ENCODE results near the gene SLC25A22. TPM values are rescaled to one million over a fixed set of nuclear protein-coding genes. Genes with fewer than 3 reads are reported as not detected.

SLC25A22 gene
- total RNA-seq, 1 experiment from 2014 or later = 31.8 TPM

GRCh38 chr11:836274-836673 is 38.2 kb upstream of the SLC25A22 start:
- Mint-ChIP-seq H3K27ac (ENCODE audit: unreplicated experiment) (no peak overlapping the region), H3K4me3 (ENCODE audit: unreplicated experiment) (no peak overlapping the region), H3K27me3 (ENCODE audit: insufficient read depth, unreplicated experiment) (no peaks in the 10 kb centered on the region), H3K4me1 (ENCODE audit: low read depth, unreplicated experiment) (peaks cover 24% of the 10 kb centered on the region), H3K9me3 (ENCODE audit: unreplicated experiment) (no peaks in the 10 kb centered on the region), H3K36me3 (ENCODE audit: insufficient read depth, unreplicated experiment) (peaks cover 74% of the 10 kb centered on the region)
- BruUV-seq (replicated peaks) = no TSS peak
- intact Hi-C loops (cut with micrococcal nuclease; ENCODE audit: unreplicated experiment) = no loop called here
- TF ChIP-seq CTCF (IDR thresholded peaks at IDR 0.05; ENCODE audit: insufficient read depth in 1 of 2, low read depth in 1 of 2, low read length in 1 of 2, severe bottlenecking in 1 of 2, unreplicated experiment in 1 of 2) = no peak
- Histone ChIP-seq H3K4me1 (peaks cover 29% of the 10 kb centered on the region), H3K36me3 (ENCODE audit: control insufficient read depth, insufficient read depth, low read length) (peaks cover 8% of the 10 kb centered on the region), H3K27me3 (replicated peaks; ENCODE audit: control insufficient read depth, insufficient read depth, low read length) (no peaks in the 10 kb centered on the region), H3K4me3 (ENCODE audit: low read depth, low read length) (no peak overlapping the region), H3K9me3 (no peaks in the 10 kb centered on the region)
- DNase-seq = no peak
- POLR2A ChIA-PET = interaction anchor here (1.0 kb wide), 1 partner anchor 17 kb away, joined by 3 read pairs; no protein-coding TSS in a partner anchor
- CTCF ChIA-PET = no interaction called here

- Mint-ChIP-seq H3K4me3 (ENCODE audit: unreplicated experiment) (peak overlapping the region; percentile 79), H3K4me1 (ENCODE audit: low read depth, unreplicated experiment) (peaks cover 13% of the 10 kb centered on the region), H3K36me3 (ENCODE audit: insufficient read depth, unreplicated experiment) (peaks cover 66% of the 10 kb centered on the region), H3K27ac (ENCODE audit: unreplicated experiment) (peak overlapping the region; percentile 71), H3K9me3 (ENCODE audit: unreplicated experiment) (no peaks in the 10 kb centered on the region), H3K27me3 (ENCODE audit: insufficient read depth, unreplicated experiment) (no peaks in the 10 kb centered on the region)
- intact Hi-C loops (cut with micrococcal nuclease; ENCODE audit: unreplicated experiment) = no loop called here
- CTCF ChIA-PET = interaction anchor here (1.3 kb wide), 1 partner anchor 9 kb away, joined by 4 read pairs; no protein-coding TSS in a partner anchor
- H3K4me3 ChIP-seq (ENCODE audit: low read depth, low read length) = no peak overlapping the region
- peaks cover 5% of the 10 kb centered on the region for H3K36me3 ChIP-seq (ENCODE audit: control insufficient read depth, insufficient read depth, low read length)
- TSS peak; percentile 43 for BruUV-seq (replicated peaks)
- H3K27me3 ChIP-seq (replicated peaks; ENCODE audit: control insufficient read depth, insufficient read depth, low read length) = no peaks in the 10 kb centered on the region
- DNase-seq = no peak
- peaks cover 28% of the 10 kb centered on the region for H3K4me1 ChIP-seq
- POLR2A ChIA-PET = interaction anchor here (1.0 to 1.5 kb wide), 3 partner anchors 9 to 25 kb away, joined by 4 to 6 read pairs (median 5); partner anchors contain the start of genes PNPLA2 and RPLP2
- H3K9me3 ChIP-seq = no peaks in the 10 kb centered on the region
- TF ChIP-seq CTCF (IDR thresholded peaks at IDR 0.05; ENCODE audit: insufficient read depth in 1 of 2, low read depth in 1 of 2, low read length in 1 of 2, severe bottlenecking in 1 of 2, unreplicated experiment in 1 of 2) = no peak
These were observed 36.6 kb upstream of the SLC25A22 start for GRCh38 chr11:834371-835316.

GRCh38 chr11:833849-834311 is 35.8 kb upstream of the SLC25A22 start:
- intact Hi-C loops (cut with micrococcal nuclease; ENCODE audit: unreplicated experiment) = loop anchor here (1.0 kb wide), 1 partner anchor 9 kb away; no protein-coding TSS in a partner anchor
- TF ChIP-seq CTCF (IDR thresholded peaks at IDR 0.05; ENCODE audit: insufficient read depth in 1 of 2, low read depth in 1 of 2, low read length in 1 of 2, severe bottlenecking in 1 of 2, unreplicated experiment in 1 of 2) = no peak
- ChIA-PET CTCF (interaction anchor here (1.3 kb wide), 1 partner anchor 10 kb away, joined by 4 read pairs; no protein-coding TSS in a partner anchor), POLR2A (interaction anchor here (1.0 to 1.5 kb wide), 3 partner anchors 9 to 25 kb away, joined by 4 to 6 read pairs (median 5); partner anchors contain the start of genes PNPLA2 and RPLP2)
- Mint-ChIP-seq H3K4me3 (ENCODE audit: unreplicated experiment) (peak overlapping the region; percentile 79), H3K9me3 (ENCODE audit: unreplicated experiment) (no peaks in the 10 kb centered on the region), H3K36me3 (ENCODE audit: insufficient read depth, unreplicated experiment) (peaks cover 63% of the 10 kb centered on the region), H3K27ac (ENCODE audit: unreplicated experiment) (peak overlapping the region; percentile 71), H3K27me3 (ENCODE audit: insufficient read depth, unreplicated experiment) (no peaks in the 10 kb centered on the region), H3K4me1 (ENCODE audit: low read depth, unreplicated experiment) (peaks cover 10% of the 10 kb centered on the region)
- no TSS peak for BruUV-seq (replicated peaks)
- Histone ChIP-seq H3K36me3 (ENCODE audit: control insufficient read depth, insufficient read depth, low read length) (peaks cover 5% of the 10 kb centered on the region), H3K27me3 (replicated peaks; ENCODE audit: control insufficient read depth, insufficient read depth, low read length) (no peaks in the 10 kb centered on the region), H3K4me1 (peaks cover 30% of the 10 kb centered on the region), H3K9me3 (no peaks in the 10 kb centered on the region), H3K4me3 (ENCODE audit: low read depth, low read length) (peak overlapping the region; percentile 81)
- DNase-seq = no peak
